Muscle layer of colon (tissue), 2 donors: ENCODE data around the gene CENPV.
A peak's percentile ranks its signal among the peaks of the same experiment; 100 is the strongest.
"Not testable (repeated sequence)": the region's sequence is repeated elsewhere in the genome, so short reads cannot be mapped to it uniquely, and the experiment has no call there.

ENCODE experiments used
- H3K27ac ChIP-seq: one replicate; pipeline ENCODE4 v1.7.0; 2013; ENCODE audit warnings: low read depth, mild to moderate bottlenecking, low read length, moderate library complexity
- H3K27me3 ChIP-seq, 2 donors: one replicate each; pipeline ENCODE4 v1.7.0; 2013; ENCODE audit warnings: low read length in 2 of 2, mild to moderate bottlenecking in 2 of 2; ENCODE audit not compliant: insufficient read depth in 2 of 2, control insufficient read depth in 1 of 2
- H3K36me3 ChIP-seq: one replicate; pipeline ENCODE4 v1.7.0; 2013; ENCODE audit warnings: mild to moderate bottlenecking, low read length; ENCODE audit not compliant: insufficient read depth
- H3K4me1 ChIP-seq: one replicate; pipeline ENCODE4 v1.7.0; 2013; ENCODE audit warnings: mild to moderate bottlenecking, low read length; ENCODE audit not compliant: insufficient read depth
- H3K4me3 ChIP-seq, 2 donors: one replicate each; pipeline ENCODE4 v1.7.0; 2013; ENCODE audit warnings: low read length in 2 of 2, low read depth in 1 of 2, mild to moderate bottlenecking in 1 of 2, moderate library complexity in 1 of 2
- H3K9ac ChIP-seq: one replicate; pipeline ENCODE4 v1.7.0; 2013; ENCODE audit warnings: low read length
- H3K9me3 ChIP-seq: one replicate; pipeline ENCODE4 v1.7.0; 2013; ENCODE audit warnings: mild to moderate bottlenecking, low read length
- donor health status: abdominal sarcoma.
- donor health status: Adenocarcinoma of cecum.

The CENPV gene

GRCh38 chr17:16353317-16354174, at the start of gene CENPV:
Gene CENPV, minus strand, starts transcription at chr17:16353469. Its CDS starts 33 bp downstream, at chr17:16353436.
- Histone ChIP-seq H3K4me1 (peaks cover 7% of the 10 kb centered on the region), H3K4me3 (peak within 1 kb of the TSS; percentile 54 to 66), H3K36me3 (no peaks in the 10 kb centered on the region), H3K9me3 (no peaks in the 10 kb centered on the region), H3K9ac (no peak within 1 kb of the TSS), H3K27me3 (peaks cover 6 to 10% of the 10 kb centered on the region in 2 donors), H3K27ac (no peak within 1 kb of the TSS)

GRCh38 chr17:16398270-16399267, 45.3 kb upstream of the CENPV start:
- Histone ChIP-seq H3K27ac (no peak overlapping the region), H3K27me3 (no peaks in the 10 kb centered on the region), H3K36me3 (no peaks in the 10 kb centered on the region), H3K9ac (no peak overlapping the region), H3K9me3 (no peaks in the 10 kb centered on the region), H3K4me1 (no peaks in the 10 kb centered on the region), H3K4me3 (no peak overlapping the region)

- not testable (repeated sequence) for H3K36me3 ChIP-seq, H3K9ac ChIP-seq, H3K9me3 ChIP-seq, H3K27me3 ChIP-seq, H3K4me1 ChIP-seq, H3K4me3 ChIP-seq, H3K27ac ChIP-seq
These were observed 43.4 kb upstream of the CENPV start for GRCh38 chr17:16396693-16397092.

GRCh38 chr17:16395887-16396286, 42.6 kb upstream of the CENPV start:
- H3K27ac ChIP-seq, H3K36me3 ChIP-seq, H3K9me3 ChIP-seq, H3K27me3 ChIP-seq, H3K4me3 ChIP-seq, H3K4me1 ChIP-seq, H3K9ac ChIP-seq: not testable (repeated sequence)

- not testable (repeated sequence) for H3K9me3 ChIP-seq, H3K36me3 ChIP-seq, H3K27me3 ChIP-seq, H3K4me1 ChIP-seq, H3K9ac ChIP-seq, H3K4me3 ChIP-seq, H3K27ac ChIP-seq
These were observed 39.2 kb upstream of the CENPV start for GRCh38 chr17:16392491-16392890.

GRCh38 chr17:16391451-16391850, 38.2 kb upstream of the CENPV start:
- no peaks in the 10 kb centered on the region for H3K36me3 ChIP-seq
- H3K4me3 ChIP-seq: no peak overlapping the region
- no peaks in the 10 kb centered on the region for H3K9me3 ChIP-seq
- no peak overlapping the region for H3K9ac ChIP-seq
- H3K27ac ChIP-seq: no peak overlapping the region
- peaks cover 2% of the 10 kb centered on the region for H3K4me1 ChIP-seq
- H3K27me3 ChIP-seq: no peaks in the 10 kb centered on the region

GRCh38 chr17:16386126-16386507, 32.8 kb upstream of the CENPV start:
- H3K9ac ChIP-seq, H3K9me3 ChIP-seq, H3K27ac ChIP-seq, H3K27me3 ChIP-seq: not testable (repeated sequence)
- H3K4me1 ChIP-seq: peaks cover 17% of the 10 kb centered on the region
- H3K4me3 ChIP-seq: peak overlapping the region in 1 of 2 donors; percentile 56
- H3K36me3 ChIP-seq: peaks cover 21% of the 10 kb centered on the region

- Histone ChIP-seq H3K9ac (no peak overlapping the region), H3K4me3 (no peak overlapping the region), H3K27me3 (no peaks in the 10 kb centered on the region), H3K27ac (no peak overlapping the region), H3K9me3 (no peaks in the 10 kb centered on the region), H3K36me3 (peaks cover 21% of the 10 kb centered on the region), H3K4me1 (peaks cover 17% of the 10 kb centered on the region)
These were observed 31.3 kb upstream of the CENPV start for GRCh38 chr17:16384557-16384956.

- H3K27me3 ChIP-seq: no peaks in the 10 kb centered on the region
- no peak overlapping the region for H3K27ac ChIP-seq
- no peak overlapping the region for H3K4me3 ChIP-seq
- H3K4me1 ChIP-seq: peaks cover 17% of the 10 kb centered on the region
- H3K36me3 ChIP-seq: peaks cover 21% of the 10 kb centered on the region
- H3K9ac ChIP-seq: no peak overlapping the region
- H3K9me3 ChIP-seq: no peaks in the 10 kb centered on the region
These were observed 30.6 kb upstream of the CENPV start for GRCh38 chr17:16383772-16384287.

- peaks cover 17% of the 10 kb centered on the region for H3K4me1 ChIP-seq
- H3K27ac ChIP-seq: no peak overlapping the region
- no peak overlapping the region for H3K9ac ChIP-seq
- H3K36me3 ChIP-seq: peaks cover 21% of the 10 kb centered on the region
- H3K4me3 ChIP-seq: no peak overlapping the region
- no peaks in the 10 kb centered on the region for H3K9me3 ChIP-seq
- no peaks in the 10 kb centered on the region for H3K27me3 ChIP-seq
These were observed 29.9 kb upstream of the CENPV start for GRCh38 chr17:16383216-16383615.

GRCh38 chr17:16381496-16381820, 28.2 kb upstream of the CENPV start:
- Histone ChIP-seq H3K27ac (peak overlapping the region; percentile 92), H3K9me3 (no peaks in the 10 kb centered on the region), H3K4me3 (peak overlapping the region; percentile 84), H3K4me1 (peaks cover 15% of the 10 kb centered on the region), H3K9ac (peak overlapping the region; percentile 80), H3K36me3 (peaks cover 21% of the 10 kb centered on the region), H3K27me3 (no peaks in the 10 kb centered on the region)
